H1 (cell line): ENCODE results near the gene COLEC12.

Experiments used
- CEBPB ChIP-seq: IDR thresholded peaks from 2 replicates; pipeline ENCODE4 v1.6.1; 2012; ENCODE audit warnings: low read depth, low read length
- CTCF ChIP-seq, 3 experiments: IDR thresholded peaks; 1 replicate in 2 of 3; 2 replicates in 1 of 3; pipeline versions ENCODE4 v1.5.1 to v1.6.1; 2011; ENCODE audit warnings: low read length in 3 of 3, mild to moderate bottlenecking in 3 of 3, inconsistent platforms in 2 of 3, low read depth in 1 of 3, moderate library complexity in 1 of 3; ENCODE audit not compliant: insufficient read depth in 1 of 3; ENCODE audit errors: control extremely low read depth in 1 of 3
- EZH2 ChIP-seq: fragments of 200-600 bp; sonication (generic); IDR thresholded peaks from 2 replicates; pipeline ENCODE4 v1.7.1; 2012; ENCODE audit warnings: low read depth, mild to moderate bottlenecking, moderate library complexity, low read length, inconsistent platforms; ENCODE audit not compliant: severe bottlenecking
- GABPA ChIP-seq: IDR thresholded peaks from 2 replicates; pipeline ENCODE4 v1.6.1; 2011; ENCODE audit warnings: mild to moderate bottlenecking, low read length, moderate library complexity, borderline replicate concordance; ENCODE audit not compliant: insufficient read depth
- KDM1A ChIP-seq: fragments of 200-600, 300-600 bp; sonication (generic); IDR thresholded peaks from 2 replicates; pipeline ENCODE4 v1.7.1; 2016; ENCODE audit warnings: mild to moderate bottlenecking, low read length, borderline replicate concordance
- KDM5A ChIP-seq: fragments of 200-600 bp; IDR thresholded peaks from 2 replicates; pipeline ENCODE4 v1.7.1; 2012; ENCODE audit warnings: mild to moderate bottlenecking, low read length, inconsistent platforms, mixed read lengths
- POLR2AphosphoS5 ChIP-seq: IDR thresholded peaks from 2 replicates; pipeline ENCODE4 v1.6.1; 2011; ENCODE audit warnings: low read depth, low read length
- RFX5 ChIP-seq: IDR thresholded peaks from 2 replicates; pipeline ENCODE4 v1.6.1; 2011; ENCODE audit warnings: low read depth, low read length, improper control_type of control experiment, borderline replicate concordance
- SIX5 ChIP-seq: IDR thresholded peaks from 2 replicates; pipeline ENCODE4 v1.6.1; 2011; ENCODE audit warnings: mild to moderate bottlenecking, low read depth, low read length
- TAF1 ChIP-seq: IDR thresholded peaks from 2 replicates; pipeline ENCODE4 v1.6.1; 2011; ENCODE audit warnings: mild to moderate bottlenecking, low read depth, low read length
- TF ChIP-seq, protein P1 (sequence below): IDR thresholded peaks from 2 replicates; pipeline ENCODE4 v1.6.1; 2012; ENCODE audit warnings: inconsistent platforms

DNA sequence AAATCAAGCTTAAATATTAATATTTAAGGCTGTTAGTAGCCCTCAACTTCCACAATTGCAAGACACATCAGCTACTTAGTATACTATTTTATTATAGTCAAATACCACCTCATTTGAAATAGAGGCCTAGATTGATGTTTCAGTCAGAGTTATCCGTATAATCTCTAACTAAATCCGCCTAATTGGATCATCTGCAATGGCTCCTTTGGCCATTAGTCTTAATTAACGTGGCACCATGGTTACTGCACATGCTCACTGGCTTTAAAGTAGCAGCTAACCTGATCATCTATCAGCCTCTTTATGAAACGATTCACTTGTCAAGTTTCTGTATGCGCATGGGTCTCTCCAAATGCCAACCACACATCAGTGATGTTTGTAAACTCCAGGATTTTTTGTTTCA is 112.3 kb downstream of the COLEC12 start:
- no peak for TF ChIP-seq EZH2
- TF ChIP-seq GABPA: no peak
- no peak for TF ChIP-seq CEBPB
- TF ChIP-seq CTCF (IDR thresholded peaks at IDR 0.05; ENCODE audit: control extremely low read depth in 1 of 3, insufficient read depth in 1 of 3, low read depth in 1 of 3, low read length in 3 of 3): no peak
- TF ChIP-seq, protein P1, sequence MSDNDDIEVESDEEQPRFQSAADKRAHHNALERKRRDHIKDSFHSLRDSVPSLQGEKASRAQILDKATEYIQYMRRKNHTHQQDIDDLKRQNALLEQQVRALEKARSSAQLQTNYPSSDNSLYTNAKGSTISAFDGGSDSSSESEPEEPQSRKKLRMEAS: no peak
- TF ChIP-seq RFX5: no peak
- TF ChIP-seq TAF1: no peak
- TF ChIP-seq KDM1A: no peak
- TF ChIP-seq POLR2AphosphoS5: no peak
- TF ChIP-seq KDM5A: no peak
- no peak for TF ChIP-seq SIX5
